Sigmoid colon (tissue), 4 donors: ENCODE data around the gene MRPL44.

ENCODE experiments used
- POLR2AphosphoS5 ChIP-seq, 4 donors: sonication (generic); formaldehyde crosslinking; IDR thresholded peaks; one replicate each; pipeline ENCODE4 v1.6.1; 2017; ENCODE audit warnings: antibody characterized with exemption in 4 of 4
- TF ChIP-seq, protein P1 (sequence below), 4 experiments: fragments of 450-650 bp in 3 of 4; fragments of 200-600 bp in 1 of 4; IDR thresholded peaks; one replicate each; pipeline ENCODE4 v1.5.1; 2016 to 2019; ENCODE audit warnings: antibody characterized with exemption in 4 of 4, mild to moderate bottlenecking in 3 of 4, moderate library complexity in 2 of 4

DNA sequence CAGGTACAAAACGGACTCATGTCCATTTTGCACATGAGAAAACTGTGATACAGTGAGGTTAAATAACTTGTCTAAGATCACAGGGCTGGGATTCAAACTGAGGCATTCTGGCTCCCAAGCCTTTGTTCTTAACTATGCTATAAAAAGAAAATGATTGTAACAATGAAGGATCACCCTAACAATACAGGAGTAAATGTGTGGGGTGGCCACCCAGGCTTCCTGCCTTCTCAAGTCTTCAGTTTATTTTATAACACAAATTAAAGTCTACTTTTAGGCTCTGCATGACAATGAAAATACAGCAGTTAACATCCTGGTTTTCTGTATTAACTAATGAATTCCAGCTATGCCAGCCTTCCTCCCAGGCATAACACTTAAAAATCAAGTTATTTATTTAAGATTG is 19.7 kb upstream of the MRPL44 start:
- TF ChIP-seq, protein P1, sequence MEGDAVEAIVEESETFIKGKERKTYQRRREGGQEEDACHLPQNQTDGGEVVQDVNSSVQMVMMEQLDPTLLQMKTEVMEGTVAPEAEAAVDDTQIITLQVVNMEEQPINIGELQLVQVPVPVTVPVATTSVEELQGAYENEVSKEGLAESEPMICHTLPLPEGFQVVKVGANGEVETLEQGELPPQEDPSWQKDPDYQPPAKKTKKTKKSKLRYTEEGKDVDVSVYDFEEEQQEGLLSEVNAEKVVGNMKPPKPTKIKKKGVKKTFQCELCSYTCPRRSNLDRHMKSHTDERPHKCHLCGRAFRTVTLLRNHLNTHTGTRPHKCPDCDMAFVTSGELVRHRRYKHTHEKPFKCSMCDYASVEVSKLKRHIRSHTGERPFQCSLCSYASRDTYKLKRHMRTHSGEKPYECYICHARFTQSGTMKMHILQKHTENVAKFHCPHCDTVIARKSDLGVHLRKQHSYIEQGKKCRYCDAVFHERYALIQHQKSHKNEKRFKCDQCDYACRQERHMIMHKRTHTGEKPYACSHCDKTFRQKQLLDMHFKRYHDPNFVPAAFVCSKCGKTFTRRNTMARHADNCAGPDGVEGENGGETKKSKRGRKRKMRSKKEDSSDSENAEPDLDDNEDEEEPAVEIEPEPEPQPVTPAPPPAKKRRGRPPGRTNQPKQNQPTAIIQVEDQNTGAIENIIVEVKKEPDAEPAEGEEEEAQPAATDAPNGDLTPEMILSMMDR (IDR thresholded peaks at IDR 0.05) = no peak
- no peak for TF ChIP-seq POLR2AphosphoS5 (IDR thresholded peaks at IDR 0.05)
